Stimulated activated naive CD4-positive, alpha-beta T cell (primary cell): ENCODE data around the gene RNGTT.
"Not testable (repeated sequence)": the region's sequence is repeated elsewhere in the genome, so short reads cannot be mapped to it uniquely, and the experiment has no call there.

Source experiments
- DNase-seq, 6 experiments: peaks; one replicate each; lab custom pipeline; 2025; lab: John Stamatoyannopoulos, UW

RNGTT gene

GRCh38 chr6:88867841-88868731, 95.3 kb downstream of the RNGTT start:
- DNase-seq, result no peak

- no peak for DNase-seq
These were observed 96.6 kb downstream of the RNGTT start for GRCh38 chr6:88866856-88867255.

DNA sequence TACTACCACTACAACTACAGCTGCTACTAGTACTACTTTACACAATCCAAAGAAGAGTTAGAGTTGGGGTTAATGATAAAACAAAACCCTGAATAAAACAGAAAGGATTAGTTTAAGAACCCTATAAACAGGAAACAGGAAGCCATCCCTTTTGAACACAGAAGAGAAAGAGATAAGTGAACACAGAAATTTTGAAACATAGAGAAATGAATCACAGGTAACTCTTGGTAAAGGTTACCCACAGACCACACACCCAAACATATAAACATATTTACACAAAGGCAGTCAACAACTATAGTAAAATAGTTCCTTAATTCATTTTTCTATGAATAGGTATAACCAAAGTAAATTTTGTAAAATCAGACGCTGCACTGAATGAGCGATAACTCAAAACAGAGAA, 98.1 kb downstream of the RNGTT start:
- DNase-seq, result no peak

GRCh38 chr6:88864359-88865054, 98.9 kb downstream of the RNGTT start:
- DNase-seq, result no peak

- no peak for DNase-seq
These were observed 103.1 kb downstream of the RNGTT start for GRCh38 chr6:88860310-88860709.

DNA sequence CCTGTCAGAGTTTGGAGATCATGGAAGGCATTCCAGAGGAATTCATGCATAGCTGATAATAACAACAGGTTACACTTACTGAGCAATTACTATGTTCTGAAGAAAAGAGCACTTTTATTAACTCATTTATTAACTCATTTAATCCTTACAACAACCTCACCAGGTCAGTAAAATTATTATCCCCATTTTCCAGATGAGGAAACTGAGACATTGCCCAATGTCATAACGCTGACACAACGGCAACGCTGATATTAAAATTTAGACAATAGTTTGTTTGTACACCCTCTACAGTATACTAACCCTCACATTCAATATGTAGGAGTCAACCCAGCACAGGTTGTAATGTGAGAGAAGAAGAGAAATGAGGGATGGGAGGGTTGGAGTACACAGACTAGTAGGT, 105.0 kb downstream of the RNGTT start:
- DNase-seq, result no peak

GRCh38 chr6:88856566-88856965, 106.9 kb downstream of the RNGTT start:
- DNase-seq, result no peak

DNA sequence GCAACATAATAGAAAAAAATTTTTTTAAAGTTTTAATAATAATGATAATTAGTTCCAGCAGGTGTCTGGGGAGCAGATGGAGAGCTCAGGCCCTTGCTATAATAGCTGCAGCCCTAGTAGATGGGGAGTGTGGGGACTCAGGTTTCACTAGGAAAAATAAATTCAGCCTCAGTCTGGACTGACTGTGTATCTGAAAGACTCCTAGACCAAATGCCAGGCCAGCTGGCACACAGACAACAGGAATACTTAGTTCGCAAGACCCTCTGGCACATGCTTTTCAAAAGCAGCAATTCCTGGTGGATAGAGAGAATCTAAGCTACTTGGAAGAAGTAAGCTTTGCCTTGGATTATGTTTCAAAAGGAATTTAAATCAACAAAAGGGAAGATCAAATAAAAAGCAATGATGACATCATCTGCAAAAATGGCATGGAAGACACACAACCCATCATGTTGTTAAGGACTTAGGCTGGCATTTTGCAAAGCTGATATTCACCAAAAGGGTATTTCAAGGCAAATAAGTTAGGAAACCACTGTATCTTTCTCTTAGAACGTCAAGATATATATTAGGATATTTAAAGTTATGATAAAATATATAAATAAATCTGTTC, 107.8 kb downstream of the RNGTT start:
- no peak for DNase-seq

- no peak for DNase-seq
These were observed 110.6 kb downstream of the RNGTT start for GRCh38 chr6:88852775-88853174.

DNA sequence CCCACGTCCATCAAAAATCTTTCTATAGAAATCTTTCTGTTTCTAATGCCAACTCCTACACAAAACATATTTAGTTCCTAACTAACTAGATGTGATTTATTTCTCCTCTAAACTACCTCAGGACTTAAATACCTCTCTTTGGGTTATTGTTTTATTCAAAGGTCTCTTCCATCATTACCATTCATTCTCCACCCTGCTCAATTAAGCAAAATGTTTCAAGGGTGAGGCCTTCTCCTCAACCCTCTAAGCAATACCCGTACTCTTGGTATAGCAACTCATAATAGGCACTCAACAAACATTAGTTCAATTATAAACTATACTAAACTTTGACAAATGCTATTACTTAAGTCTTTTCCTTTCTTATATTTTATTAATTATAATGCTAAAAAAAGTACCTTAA, 111.4 kb downstream of the RNGTT start:
- no peak for DNase-seq

- no peak for DNase-seq
These were observed 114.5 kb downstream of the RNGTT start for GRCh38 chr6:88848870-88849269.

DNA sequence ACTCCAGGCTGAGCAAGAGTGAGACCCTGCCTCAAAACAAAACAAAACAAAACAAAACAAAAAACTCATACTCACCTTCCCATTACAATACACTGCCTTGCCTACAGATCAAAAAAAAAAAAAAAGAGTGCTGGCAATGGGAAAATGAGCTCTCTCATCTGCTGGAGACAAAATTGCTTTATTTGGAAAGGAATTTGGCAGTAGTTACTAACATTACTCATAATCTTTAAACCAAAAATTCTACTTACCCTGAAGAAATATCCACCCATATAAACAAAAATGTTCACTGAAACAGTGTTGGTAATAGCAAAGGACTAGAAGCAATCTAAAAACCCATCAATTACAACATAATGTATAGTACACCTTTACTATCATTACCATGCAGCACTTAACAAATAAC, 120.4 kb downstream of the RNGTT start:
- DNase-seq, result no peak

GRCh38 chr6:88842320-88842719, 121.1 kb downstream of the RNGTT start:
- no peak for DNase-seq

GRCh38 chr6:88840796-88841539, 122.5 kb downstream of the RNGTT start:
- no peak for DNase-seq

DNA sequence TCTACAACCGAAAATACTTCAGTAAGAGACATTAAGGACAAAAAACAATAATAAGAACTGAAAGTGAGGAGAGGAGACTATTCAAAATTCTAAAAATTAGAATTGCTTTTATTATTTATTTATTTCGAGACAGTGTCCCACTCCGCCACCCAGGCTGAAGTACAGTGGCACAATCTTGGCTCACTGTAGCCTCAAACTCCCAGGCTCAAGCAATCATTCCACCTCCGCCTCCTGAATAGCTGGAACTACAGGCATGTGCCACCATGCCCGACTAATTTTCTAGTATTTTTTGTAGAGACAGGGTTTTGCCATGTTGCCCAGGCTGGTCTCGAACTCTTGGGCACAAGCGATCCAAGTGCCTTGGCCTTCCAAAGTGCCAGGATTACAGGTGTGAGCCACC, 123.1 kb downstream of the RNGTT start:
- DNase-seq, result no peak

DNA sequence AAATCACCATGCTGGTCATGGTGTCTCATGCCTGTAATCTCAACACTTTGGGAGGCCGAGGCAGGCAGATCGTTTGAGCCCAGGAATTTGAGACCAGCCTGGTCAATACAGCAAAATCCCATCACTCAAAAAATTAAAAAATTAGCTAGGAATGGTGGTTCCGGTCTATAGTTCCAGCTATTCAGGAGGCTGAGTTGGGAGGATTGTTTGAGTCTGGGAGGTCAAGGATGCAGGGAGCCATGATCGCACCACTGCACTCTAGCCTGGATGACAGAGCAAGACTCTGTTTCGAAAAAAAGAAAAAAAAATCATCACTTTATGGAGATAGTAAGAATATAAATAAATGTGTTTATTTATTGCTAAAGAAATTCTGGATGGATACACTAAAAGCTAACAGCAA, 124.1 kb downstream of the RNGTT start:
- DNase-seq, result no peak

GRCh38 chr6:88835210-88835609, 128.2 kb downstream of the RNGTT start:
- no peak for DNase-seq

GRCh38 chr6:88833071-88833470, 130.3 kb downstream of the RNGTT start:
- not testable (repeated sequence) for DNase-seq

DNA sequence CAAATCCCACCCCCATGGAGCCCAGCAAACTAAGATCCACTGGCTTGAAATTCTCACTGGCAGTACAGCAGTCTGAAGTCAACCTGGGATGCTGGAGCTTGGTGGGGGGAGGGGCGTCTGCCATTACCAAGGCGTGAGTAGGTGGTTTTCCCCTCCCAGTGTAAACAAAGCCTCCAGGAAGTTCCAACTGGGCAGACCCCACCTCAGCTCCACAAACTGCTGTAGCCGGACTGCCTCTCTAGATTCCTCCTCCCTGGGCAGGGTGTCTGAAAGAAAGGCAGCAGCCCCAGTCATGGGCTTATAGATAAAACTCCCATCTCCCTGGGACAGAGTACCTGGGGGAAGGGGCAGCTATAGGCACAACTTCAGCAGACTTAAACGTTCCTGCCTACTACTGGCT, 135.8 kb downstream of the RNGTT start:
- not testable (repeated sequence) for DNase-seq

DNA sequence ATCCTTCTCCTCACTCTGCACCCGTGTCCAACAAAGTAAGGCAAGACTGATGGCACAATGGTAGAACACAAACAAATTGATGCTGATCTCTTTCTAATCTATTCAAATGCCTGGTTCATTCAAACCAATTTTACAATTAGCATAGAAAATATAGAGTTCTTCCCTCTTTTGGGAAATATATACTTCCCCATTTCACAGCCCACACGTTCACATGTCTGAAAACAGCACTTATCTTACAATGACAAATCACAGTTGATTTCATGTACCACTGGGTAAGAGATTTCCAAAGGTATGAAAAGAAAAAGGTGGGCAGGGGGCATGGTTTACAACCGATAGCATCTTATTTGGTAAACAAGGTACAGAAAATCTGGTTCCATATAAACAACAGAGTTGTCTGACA, 137.6 kb downstream of the RNGTT start:
- no peak for DNase-seq

DNA sequence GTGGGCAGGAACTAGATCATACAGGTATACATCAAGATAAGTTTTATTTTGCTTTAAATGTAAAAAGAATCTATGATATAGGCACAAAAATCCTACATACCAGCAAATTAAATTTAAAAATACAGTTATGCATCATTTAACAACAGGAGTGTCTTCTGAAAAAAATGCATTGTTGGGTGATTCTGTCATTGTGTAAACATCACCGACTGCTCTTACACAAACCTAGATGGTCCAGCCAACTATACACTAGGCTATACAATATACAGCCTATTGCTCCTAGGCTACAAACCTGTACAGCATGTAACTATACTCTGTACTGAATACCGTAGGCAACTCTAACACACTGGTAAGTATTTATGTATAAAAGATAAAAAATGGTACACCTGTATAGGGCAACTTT, 139.4 kb downstream of the RNGTT start:
- no peak for DNase-seq

- DNase-seq, result no peak
These were observed 147.9 kb downstream of the RNGTT start for GRCh38 chr6:88815491-88815890.
